ENCODE measurements around the gene FAM114A1.
A peak's percentile ranks its signal among the peaks of the same experiment; 100 is the strongest.

Gene FAM114A1

GRCh38 chr4:38867478-38868058, at the start of gene FAM114A1:
TSS of gene FAM114A1 (plus strand) at chr4:38867806. CDS start at chr4:38878079, 10,273 bp downstream.
- Mint-ChIP-seq H3K27ac (no peak within 1 kb of the TSS), H3K36me3 (no peaks in the 10 kb centered on the region), H3K4me1 (peaks cover 4% of the 10 kb centered on the region), H3K4me3 (peak within 1 kb of the TSS; percentile 52), H3K9me3 (no peaks in the 10 kb centered on the region)
- DNase-seq (ENCODE audit: low spot score in 2 of 2) (no peak), ATAC-seq (peak; percentile 83)

GRCh38 chr4:38818441-38818976, 49.1 kb upstream of the FAM114A1 start:
- Mint-ChIP-seq H3K4me3 (no peak overlapping the region), H3K9me3 (peaks cover 3% of the 10 kb centered on the region), H3K27ac (no peak overlapping the region), H3K4me1 (peaks cover 18% of the 10 kb centered on the region), H3K36me3 (no peaks in the 10 kb centered on the region)
- ATAC-seq (peak; percentile 36), DNase-seq (ENCODE audit: low spot score in 2 of 2) (no peak)

- ATAC-seq, result peak; percentile 64
- no peak for DNase-seq (ENCODE audit: low spot score in 2 of 2)
- peaks cover 3% of the 10 kb centered on the region for H3K9me3 Mint-ChIP-seq
- no peaks in the 10 kb centered on the region for H3K36me3 Mint-ChIP-seq
- no peak overlapping the region for H3K27ac Mint-ChIP-seq
- H3K4me3 Mint-ChIP-seq, result no peak overlapping the region
- H3K4me1 Mint-ChIP-seq, result peaks cover 18% of the 10 kb centered on the region
Observed at GRCh38 chr4:38819569-38819968, 48.0 kb upstream of the FAM114A1 start.

GRCh38 chr4:38820329-38821061, 47.1 kb upstream of the FAM114A1 start:
- H3K9me3 Mint-ChIP-seq, result peaks cover 3% of the 10 kb centered on the region
- H3K27ac Mint-ChIP-seq, result no peak overlapping the region
- H3K4me1 Mint-ChIP-seq, result peaks cover 18% of the 10 kb centered on the region
- DNase-seq (ENCODE audit: low spot score in 2 of 2), result no peak
- no peaks in the 10 kb centered on the region for H3K36me3 Mint-ChIP-seq
- no peak overlapping the region for H3K4me3 Mint-ChIP-seq
- no peak for ATAC-seq

- Mint-ChIP-seq H3K4me3 (no peak overlapping the region), H3K9me3 (peaks cover 6% of the 10 kb centered on the region), H3K27ac (no peak overlapping the region), H3K4me1 (peaks cover 18% of the 10 kb centered on the region), H3K36me3 (no peaks in the 10 kb centered on the region)
- DNase-seq (ENCODE audit: low spot score in 2 of 2), result no peak
- no peak for ATAC-seq
Observed at GRCh38 chr4:38821739-38822138, 45.9 kb upstream of the FAM114A1 start.

- H3K27ac Mint-ChIP-seq, result no peak overlapping the region
- H3K4me1 Mint-ChIP-seq, result peaks cover 18% of the 10 kb centered on the region
- no peaks in the 10 kb centered on the region for H3K36me3 Mint-ChIP-seq
- H3K4me3 Mint-ChIP-seq, result no peak overlapping the region
- no peak for ATAC-seq
- H3K9me3 Mint-ChIP-seq, result peaks cover 6% of the 10 kb centered on the region
- DNase-seq (ENCODE audit: low spot score in 2 of 2), result no peak
Observed at GRCh38 chr4:38822748-38823303, 44.8 kb upstream of the FAM114A1 start.

GRCh38 chr4:38823766-38824165, 43.8 kb upstream of the FAM114A1 start:
- no peaks in the 10 kb centered on the region for H3K36me3 Mint-ChIP-seq
- H3K4me3 Mint-ChIP-seq, result no peak overlapping the region
- ATAC-seq, result no peak
- H3K27ac Mint-ChIP-seq, result no peak overlapping the region
- no peak for DNase-seq (ENCODE audit: low spot score in 2 of 2)
- H3K9me3 Mint-ChIP-seq, result peaks cover 6% of the 10 kb centered on the region
- peaks cover 18% of the 10 kb centered on the region for H3K4me1 Mint-ChIP-seq

- Mint-ChIP-seq H3K36me3 (no peaks in the 10 kb centered on the region), H3K4me1 (no peaks in the 10 kb centered on the region), H3K4me3 (no peak overlapping the region), H3K27ac (no peak overlapping the region), H3K9me3 (peaks cover 5% of the 10 kb centered on the region)
- ATAC-seq, result no peak
- DNase-seq (ENCODE audit: low spot score in 2 of 2), result no peak
Observed at GRCh38 chr4:38829237-38829636, 38.4 kb upstream of the FAM114A1 start.

GRCh38 chr4:38831653-38832052, 36.0 kb upstream of the FAM114A1 start:
- Mint-ChIP-seq H3K9me3 (peaks cover 8% of the 10 kb centered on the region), H3K4me3 (no peak overlapping the region), H3K4me1 (no peaks in the 10 kb centered on the region), H3K27ac (no peak overlapping the region), H3K36me3 (no peaks in the 10 kb centered on the region)
- ATAC-seq (no peak), DNase-seq (ENCODE audit: low spot score in 2 of 2) (no peak)

GRCh38 chr4:38832206-38832605, 35.4 kb upstream of the FAM114A1 start:
- no peak overlapping the region for H3K27ac Mint-ChIP-seq
- H3K4me1 Mint-ChIP-seq, result no peaks in the 10 kb centered on the region
- ATAC-seq (no peak), DNase-seq (ENCODE audit: low spot score in 2 of 2) (no peak)
- H3K4me3 Mint-ChIP-seq, result no peak overlapping the region
- H3K9me3 Mint-ChIP-seq, result peaks cover 8% of the 10 kb centered on the region
- no peaks in the 10 kb centered on the region for H3K36me3 Mint-ChIP-seq

GRCh38 chr4:38832624-38833528, 34.7 kb upstream of the FAM114A1 start:
- no peak overlapping the region for H3K27ac Mint-ChIP-seq
- no peak overlapping the region for H3K4me3 Mint-ChIP-seq
- peaks cover 8% of the 10 kb centered on the region for H3K9me3 Mint-ChIP-seq
- H3K4me1 Mint-ChIP-seq, result peaks cover 6% of the 10 kb centered on the region
- ATAC-seq (no peak), DNase-seq (ENCODE audit: low spot score in 2 of 2) (no peak)
- no peaks in the 10 kb centered on the region for H3K36me3 Mint-ChIP-seq

- Mint-ChIP-seq H3K4me1 (peaks cover 17% of the 10 kb centered on the region), H3K9me3 (peaks cover 8% of the 10 kb centered on the region), H3K27ac (no peak overlapping the region), H3K36me3 (no peaks in the 10 kb centered on the region), H3K4me3 (no peak overlapping the region)
- ATAC-seq (no peak), DNase-seq (ENCODE audit: low spot score in 2 of 2) (no peak)
Observed at GRCh38 chr4:38834570-38834969, 33.0 kb upstream of the FAM114A1 start.

- ATAC-seq, result peak; percentile 47
- Mint-ChIP-seq H3K9me3 (peaks cover 8% of the 10 kb centered on the region), H3K4me3 (no peak overlapping the region), H3K4me1 (peaks cover 17% of the 10 kb centered on the region), H3K36me3 (no peaks in the 10 kb centered on the region), H3K27ac (no peak overlapping the region)
- DNase-seq (ENCODE audit: low spot score in 2 of 2), result no peak
Observed at GRCh38 chr4:38837334-38837733, 30.3 kb upstream of the FAM114A1 start.

GRCh38 chr4:38837849-38838248, 29.8 kb upstream of the FAM114A1 start:
- no peak overlapping the region for H3K4me3 Mint-ChIP-seq
- DNase-seq (ENCODE audit: low spot score in 2 of 2), result no peak

GRCh38 chr4:38842994-38843393, 24.6 kb upstream of the FAM114A1 start:
- H3K9me3 Mint-ChIP-seq, result no peaks in the 10 kb centered on the region
- peaks cover 9% of the 10 kb centered on the region for H3K4me1 Mint-ChIP-seq
- ATAC-seq (no peak), DNase-seq (ENCODE audit: low spot score in 2 of 2) (no peak)
- no peak overlapping the region for H3K4me3 Mint-ChIP-seq
- H3K36me3 Mint-ChIP-seq, result no peaks in the 10 kb centered on the region
- H3K27ac Mint-ChIP-seq, result no peak overlapping the region

More at GRCh38 chr4:38837849-38838248, 29.8 kb upstream of the FAM114A1 start:
- ATAC-seq, result peak; percentile 57
- peaks cover 17% of the 10 kb centered on the region for H3K4me1 Mint-ChIP-seq
- H3K9me3 Mint-ChIP-seq, result peaks cover 8% of the 10 kb centered on the region
- no peak overlapping the region for H3K27ac Mint-ChIP-seq
- H3K36me3 Mint-ChIP-seq, result no peaks in the 10 kb centered on the region
